GM18508 (cell line): ENCODE results near the gene HNRNPA0.

Experiments used
- ATAC-seq: cut with Tn5 transposase; IDR thresholded peaks from one replicate; pipeline ENCODE4 v1.9.1; 2021; ENCODE audit warnings: moderate number of reproducible peaks; ENCODE audit not compliant: insufficient read depth, unreplicated experiment

HNRNPA0 gene

GRCh38 chr5:137757634-137758033 lies 3.5 kb upstream of the HNRNPA0 start:
- no peak for ATAC-seq

DNA sequence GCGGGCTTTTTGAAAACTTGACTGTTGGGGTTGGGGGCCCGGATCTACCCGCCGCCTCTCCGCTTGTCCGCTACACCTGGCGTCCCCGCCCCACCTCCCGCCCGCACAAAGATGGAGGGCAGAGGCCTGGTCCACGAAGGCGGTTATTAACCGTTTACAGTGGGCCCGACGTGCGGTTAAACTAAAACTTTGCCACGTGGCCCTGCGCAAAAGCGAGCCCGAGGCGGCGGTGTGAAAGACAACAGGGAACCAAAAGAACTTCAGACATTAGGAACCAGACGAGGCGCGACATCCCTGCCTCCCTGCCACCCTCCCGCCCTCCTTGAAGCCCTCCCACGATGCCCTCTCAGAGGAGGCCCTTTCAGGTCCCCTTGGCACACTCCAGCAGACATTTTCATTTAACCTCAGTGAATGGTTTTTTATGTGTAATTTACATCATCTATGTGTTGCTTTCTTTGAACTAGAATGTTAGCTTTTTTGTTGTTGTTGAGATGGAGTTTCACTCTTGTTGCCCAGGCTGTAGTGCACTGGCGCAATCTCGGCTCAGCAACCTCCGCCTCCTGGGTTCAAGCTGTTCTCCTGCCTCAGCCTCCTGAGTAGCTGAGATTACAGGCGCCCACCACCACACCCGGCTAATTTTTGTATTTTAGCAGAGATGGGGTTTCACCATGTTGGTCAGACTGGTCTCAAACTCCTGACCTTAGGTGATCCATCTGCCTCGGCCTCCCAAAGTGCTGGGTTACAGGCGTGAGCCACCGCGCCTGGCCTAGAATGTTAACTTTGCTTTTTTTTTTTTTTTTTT lies 999 bp upstream of the HNRNPA0 start:
- peak; percentile 3 for ATAC-seq

DNA sequence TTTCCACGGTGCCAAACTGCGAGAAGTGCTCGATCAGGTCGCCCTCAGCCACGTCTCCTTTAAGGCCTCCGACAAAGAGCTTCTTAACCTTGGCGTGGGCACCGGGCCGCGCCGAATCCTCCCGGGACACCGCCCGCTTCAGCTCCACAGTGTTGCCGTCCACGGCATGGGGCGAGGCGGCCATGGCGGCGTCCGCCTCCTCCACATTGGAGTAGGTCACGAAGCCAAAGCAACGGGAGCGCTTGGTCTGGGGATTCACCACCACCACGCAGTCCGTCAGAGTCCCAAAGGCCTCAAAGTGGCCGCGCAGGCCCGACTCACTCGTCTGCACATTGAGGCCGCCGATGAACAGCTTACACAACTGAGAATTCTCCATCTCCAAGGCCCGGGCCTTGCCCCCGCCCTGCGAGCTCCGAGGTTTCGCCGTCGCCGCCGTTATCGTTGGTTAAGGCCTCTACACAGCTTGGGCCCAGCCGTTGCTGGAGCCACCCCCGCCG lies 424 bp downstream of the HNRNPA0 start:
- peak; percentile 5 for ATAC-seq

DNA sequence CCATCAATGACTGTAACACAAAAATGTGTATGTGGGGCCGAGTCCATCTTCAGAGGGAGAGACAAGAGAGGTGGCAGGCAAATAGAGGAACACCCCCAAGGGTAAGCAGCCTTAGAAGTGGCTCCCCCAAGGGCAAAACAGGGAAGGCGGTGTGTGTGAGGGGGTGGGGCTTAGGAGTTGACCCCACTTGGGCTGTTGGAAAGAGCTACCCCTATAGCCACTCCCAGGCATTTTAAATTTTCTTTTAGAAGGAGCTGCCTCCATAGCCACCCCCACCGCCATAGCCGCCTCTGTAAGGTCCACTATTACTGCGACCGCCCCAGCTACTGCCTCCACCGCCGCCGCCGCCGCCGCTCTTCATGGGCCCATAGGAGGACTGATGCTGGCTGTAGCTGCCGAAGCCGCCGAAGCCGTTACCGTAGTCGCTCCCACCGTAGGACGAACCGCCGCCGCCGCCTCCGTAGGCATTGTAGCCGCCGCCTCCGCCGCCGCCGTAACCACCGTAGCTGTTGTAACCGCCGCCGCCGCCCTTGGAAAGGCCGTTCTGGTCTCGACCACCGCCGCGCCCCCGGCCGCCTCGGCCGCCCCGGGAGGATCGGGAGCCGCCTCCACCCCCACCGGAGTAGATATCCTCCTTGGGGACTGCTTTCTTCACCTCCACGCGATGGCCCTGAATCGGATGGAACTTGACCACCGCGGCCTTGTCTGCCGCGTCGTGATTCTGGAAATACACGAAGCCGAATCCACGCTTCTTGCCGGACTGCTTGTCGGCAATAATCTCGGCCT lies 1.1 kb downstream of the HNRNPA0 start:
- ATAC-seq, result no peak

GRCh38 chr5:137751869-137752491 lies 2.2 kb downstream of the HNRNPA0 start:
- ATAC-seq, result no peak

DNA sequence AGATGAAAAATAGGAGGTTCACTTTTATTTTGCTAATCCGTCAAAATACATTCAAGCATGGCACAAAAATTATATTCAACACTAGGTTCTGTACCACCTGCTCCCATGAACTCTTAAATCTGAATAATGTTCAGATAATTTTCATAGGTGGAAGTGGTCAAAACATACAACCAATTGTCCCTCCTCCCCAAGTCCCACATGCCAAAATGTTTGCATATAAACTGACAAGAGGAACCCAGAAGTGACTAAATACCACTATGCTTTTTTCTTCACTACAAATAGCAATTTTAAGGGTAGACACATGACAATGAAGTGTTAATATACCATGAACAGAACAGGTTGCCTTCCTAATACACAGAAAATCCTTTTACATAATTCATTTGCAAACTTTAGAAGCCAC lies 3.7 kb downstream of the HNRNPA0 start:
- ATAC-seq, result no peak

- no peak for ATAC-seq
Observed at GRCh38 chr5:137747848-137748247, 6.3 kb downstream of the HNRNPA0 start.

GRCh38 chr5:137743031-137743640 lies 11.0 kb downstream of the HNRNPA0 start:
- ATAC-seq, result no peak

- ATAC-seq, result no peak
Observed at GRCh38 chr5:137741718-137742117, 12.4 kb downstream of the HNRNPA0 start.

DNA sequence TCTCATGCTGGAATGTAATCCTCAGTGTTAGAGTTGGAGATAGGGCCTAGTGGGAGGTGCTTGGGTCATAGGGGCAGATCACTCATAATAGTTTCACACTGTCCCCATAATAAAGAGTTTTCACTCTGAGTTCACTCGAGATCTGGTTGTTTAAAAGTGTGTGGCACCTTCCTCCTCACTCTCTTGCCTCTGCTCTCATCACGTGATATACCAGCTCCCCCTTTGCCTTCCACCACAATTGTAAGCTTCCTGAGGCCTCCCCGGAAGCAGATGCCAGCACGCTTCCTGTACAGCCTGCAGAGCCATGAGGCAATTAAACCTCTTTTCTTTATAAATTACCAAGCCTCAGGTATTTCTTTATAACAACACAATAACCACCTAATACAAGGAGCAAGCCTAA lies 14.4 kb downstream of the HNRNPA0 start:
- ATAC-seq, result no peak

DNA sequence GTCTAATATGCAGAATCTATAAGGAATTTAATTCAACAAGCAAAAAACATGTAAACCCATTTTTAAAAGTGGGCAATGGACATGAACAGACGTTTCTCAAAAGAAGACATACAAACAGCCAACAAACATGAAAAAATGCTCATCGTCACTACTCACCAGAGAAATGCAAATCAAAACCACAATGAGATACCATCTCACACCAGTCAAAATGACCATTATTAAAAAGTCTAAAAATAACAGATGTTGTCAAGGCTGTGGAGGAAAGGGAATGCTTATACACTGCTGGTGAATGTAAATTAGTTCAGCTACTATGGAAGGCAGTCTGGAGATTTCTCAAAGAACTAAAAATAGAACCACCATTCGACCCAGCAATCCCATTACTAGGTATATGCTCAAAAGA lies 15.2 kb downstream of the HNRNPA0 start:
- no peak for ATAC-seq

DNA sequence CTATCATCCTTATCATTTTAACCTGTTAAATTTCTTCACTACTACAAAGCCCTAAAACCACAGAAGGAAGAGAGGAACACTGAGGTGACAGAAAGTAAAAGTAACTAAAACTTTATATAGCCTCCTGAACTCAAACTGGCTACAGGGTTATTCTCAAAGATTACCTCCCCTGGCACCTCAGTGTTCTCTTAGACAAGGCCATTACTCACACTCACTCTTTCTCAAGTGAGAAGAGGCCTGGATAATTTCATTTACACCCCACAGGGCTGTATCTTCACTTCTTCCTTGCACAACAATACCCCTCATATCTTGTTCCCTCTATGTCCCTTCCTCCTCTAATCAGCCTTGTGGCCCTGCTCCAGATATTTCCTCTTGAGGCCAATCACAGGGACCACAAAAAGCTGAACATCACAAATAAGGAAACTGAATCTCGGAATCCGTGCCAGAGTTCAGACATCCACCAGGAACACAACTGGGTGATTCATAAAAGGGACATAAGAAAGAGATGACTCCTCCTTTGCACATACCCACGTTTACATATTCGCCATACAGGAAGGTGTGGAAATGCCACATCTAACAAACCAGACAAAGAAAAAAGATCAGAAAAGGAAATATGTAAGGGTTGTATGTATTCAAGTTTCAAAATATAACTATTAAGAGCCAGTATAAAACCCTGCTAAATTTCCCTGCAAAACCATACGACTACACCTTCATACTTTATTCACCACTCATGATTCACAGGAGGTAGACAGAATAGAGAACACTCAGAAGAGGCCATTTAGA lies 16.6 kb downstream of the HNRNPA0 start:
- no peak for ATAC-seq

DNA sequence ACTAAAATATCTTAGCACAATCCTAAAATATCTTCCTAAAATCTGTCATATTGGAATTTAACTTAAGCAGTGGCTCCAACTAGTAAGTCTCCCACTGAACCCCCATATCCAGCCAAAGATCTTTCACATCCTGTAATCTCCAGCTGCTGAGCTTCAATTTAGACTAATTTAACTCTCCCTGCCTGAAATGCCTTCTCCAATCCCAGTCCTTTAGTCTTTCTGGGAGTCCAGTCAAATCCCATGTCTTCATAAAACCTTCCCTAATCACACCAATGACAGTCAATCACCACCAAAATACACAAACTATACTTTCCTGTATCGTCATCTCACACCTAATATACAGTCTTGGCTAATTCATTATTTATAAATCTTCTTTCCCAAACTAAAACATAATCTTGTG lies 17.7 kb downstream of the HNRNPA0 start:
- ATAC-seq, result no peak

- no peak for ATAC-seq
Observed at GRCh38 chr5:137735555-137736284, 18.4 kb downstream of the HNRNPA0 start, which contains the start of gene KLHL3. Gene KLHL3 (minus strand): TSS chr5:137736089. CDS start chr5:137735646, 443 bp downstream.

DNA sequence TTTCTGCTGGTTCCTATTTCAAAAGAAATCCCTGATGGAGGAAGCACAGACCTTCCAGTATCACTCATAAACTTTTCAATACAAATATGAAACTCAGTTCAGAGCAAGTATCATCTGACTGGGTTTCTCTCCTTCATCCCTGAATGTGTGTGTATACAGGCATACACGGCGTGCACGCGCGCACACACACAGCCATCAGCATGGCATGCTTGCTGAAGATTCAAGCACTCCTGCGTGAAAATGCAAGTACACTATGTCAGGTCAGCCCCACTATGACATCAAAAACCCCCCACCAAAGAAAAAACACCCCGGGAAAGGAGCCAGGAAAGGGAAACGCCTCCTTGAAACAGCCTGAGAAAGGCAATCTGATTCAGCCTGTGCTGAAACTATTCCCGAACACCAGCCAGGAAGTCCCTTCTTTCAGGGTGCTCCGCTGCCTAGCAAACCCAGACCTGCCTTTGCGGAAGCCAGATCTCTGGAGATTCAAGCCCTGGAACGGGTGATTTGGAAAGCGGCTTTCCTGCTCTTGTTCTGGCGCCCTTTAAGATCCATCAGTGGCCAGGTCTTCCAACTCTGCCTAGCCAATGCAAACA lies 19.1 kb downstream of the HNRNPA0 start:
- no peak for ATAC-seq

- no peak for ATAC-seq
Observed at GRCh38 chr5:137734331-137734730, 19.8 kb downstream of the HNRNPA0 start.

GRCh38 chr5:137733922-137734321 lies 20.2 kb downstream of the HNRNPA0 start:
- no peak for ATAC-seq

DNA sequence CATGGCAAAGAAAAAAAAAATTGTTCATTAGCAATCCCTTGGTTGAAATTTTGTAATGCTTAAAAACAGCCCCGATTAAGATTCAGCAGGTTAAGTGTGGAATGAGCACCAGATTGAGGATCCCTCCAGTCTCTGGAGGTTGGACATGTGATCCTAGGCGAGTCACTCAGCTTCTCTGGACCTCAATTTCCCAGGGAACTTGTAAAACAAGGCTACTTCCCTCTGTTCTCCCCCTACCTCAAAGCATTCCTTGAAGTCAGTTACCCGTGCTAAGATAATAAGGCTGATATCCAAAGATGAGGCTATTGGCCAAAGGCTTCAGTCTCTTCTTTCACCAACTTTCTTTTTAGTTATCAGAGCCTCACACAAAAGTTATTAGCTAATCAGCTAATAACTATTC lies 21.2 kb downstream of the HNRNPA0 start:
- ATAC-seq, result no peak

DNA sequence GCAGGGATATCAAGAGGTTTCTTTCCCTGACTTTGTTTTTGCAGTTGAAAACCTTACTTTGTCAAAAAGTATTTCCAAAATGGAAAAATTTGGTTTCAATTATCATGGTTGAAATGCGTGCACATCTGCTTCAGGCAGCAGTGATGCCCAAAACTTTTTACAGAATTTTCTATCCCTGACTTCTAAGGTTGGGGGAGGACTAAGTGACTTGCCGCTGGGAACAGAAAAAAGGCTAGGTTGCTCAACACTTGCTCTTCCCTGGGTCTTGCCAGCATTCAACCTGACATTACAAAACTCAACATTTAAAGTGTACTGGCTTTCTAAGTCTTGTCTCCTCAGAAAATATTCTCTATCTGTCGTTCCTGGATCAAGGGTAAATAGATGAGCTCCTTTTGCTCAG lies 23.0 kb downstream of the HNRNPA0 start:
- no peak for ATAC-seq
